ENCODE results near the gene SLC1A2.

The SLC1A2 gene

DNA sequence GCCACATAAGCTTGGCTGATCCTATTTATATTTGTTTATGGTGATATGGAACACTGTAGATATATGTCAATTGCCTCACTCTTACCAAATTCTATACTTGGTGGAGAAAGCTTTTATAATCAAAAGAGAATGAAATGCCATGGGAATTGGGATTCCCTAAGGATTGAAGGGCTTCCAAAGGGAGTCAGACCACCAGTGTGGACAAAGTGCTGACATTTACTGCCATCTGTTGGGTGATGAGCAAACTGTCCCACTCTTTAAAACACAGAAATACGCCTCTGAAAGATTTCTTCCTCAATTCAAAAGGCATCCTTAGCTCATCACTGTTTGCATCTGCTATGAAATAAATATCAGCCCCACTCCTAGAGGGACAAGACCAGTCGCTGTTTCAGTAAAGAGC, 7.1 kb downstream of the SLC1A2 start:
- DNase-seq, result peak; percentile 14

DNA sequence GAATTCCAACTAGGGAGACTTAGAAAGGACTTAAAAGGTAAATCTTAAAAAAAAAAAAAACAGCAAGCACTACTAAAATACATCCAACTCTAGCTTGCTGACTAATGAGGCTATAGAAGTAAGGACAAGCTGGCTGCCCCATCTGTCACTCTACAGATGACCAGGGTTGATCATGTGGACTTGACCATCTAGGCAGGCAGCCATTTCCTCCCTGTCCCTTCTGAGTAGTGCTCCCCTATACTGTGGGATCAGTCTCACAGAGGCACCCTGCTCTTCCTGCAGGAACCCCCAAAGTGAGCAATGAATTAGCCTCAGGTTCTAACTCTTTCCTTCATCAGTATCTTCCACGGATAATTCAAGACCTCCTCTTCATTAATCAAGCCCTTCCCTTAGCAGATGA, 12.3 kb downstream of the SLC1A2 start:
- DNase-seq, result no peak

DNA sequence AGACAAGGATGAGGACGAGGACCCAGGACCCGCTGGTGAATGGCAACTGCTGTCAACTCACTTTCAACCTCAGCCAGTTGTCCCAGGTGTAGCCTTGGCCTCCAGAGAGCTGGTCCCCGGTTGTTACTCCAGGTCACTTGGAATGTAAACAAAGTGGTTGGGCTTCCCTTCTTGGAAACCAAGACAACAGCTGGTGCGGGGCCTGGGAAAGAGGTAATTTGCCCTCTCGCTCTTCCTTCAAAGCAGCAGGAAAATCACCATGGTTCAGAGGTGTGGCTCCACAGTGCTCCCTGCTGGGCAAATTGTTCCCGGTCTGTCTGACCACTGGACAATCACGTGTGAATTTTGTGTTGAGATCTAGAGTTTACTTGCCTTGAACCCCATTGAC, 15.0 kb downstream of the SLC1A2 start:
- peak; percentile 19 for DNase-seq

DNA sequence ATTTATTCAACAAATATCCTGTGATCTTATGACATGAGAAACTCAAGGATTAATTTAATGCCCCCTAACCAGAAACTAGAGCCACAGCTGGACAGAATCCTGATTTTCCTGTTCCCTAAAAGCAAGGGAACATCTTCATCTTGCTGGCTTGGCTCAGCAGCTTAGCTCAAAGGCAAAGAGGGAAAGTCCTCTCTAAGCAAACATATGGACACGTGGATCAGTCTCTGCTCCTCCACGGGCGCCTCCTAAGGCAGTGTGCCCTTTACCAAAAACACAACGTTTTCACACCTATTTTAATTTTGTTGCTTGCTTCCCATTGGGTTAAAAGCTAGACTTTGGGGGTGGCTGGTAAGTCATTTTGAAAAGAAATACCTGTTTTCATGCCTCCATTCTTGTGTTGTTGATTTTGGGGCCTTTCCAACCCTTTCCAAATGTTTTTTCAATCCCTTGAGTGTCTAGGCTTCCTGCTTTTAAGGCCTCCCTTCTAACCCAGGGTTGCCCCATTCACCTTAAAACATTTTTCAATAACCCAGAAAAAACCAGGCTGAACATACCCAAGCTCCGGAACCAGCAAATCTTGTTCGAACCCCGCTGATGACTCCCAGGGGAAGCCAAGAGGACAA, 15.5 kb downstream of the SLC1A2 start:
- no peak for DNase-seq

DNA sequence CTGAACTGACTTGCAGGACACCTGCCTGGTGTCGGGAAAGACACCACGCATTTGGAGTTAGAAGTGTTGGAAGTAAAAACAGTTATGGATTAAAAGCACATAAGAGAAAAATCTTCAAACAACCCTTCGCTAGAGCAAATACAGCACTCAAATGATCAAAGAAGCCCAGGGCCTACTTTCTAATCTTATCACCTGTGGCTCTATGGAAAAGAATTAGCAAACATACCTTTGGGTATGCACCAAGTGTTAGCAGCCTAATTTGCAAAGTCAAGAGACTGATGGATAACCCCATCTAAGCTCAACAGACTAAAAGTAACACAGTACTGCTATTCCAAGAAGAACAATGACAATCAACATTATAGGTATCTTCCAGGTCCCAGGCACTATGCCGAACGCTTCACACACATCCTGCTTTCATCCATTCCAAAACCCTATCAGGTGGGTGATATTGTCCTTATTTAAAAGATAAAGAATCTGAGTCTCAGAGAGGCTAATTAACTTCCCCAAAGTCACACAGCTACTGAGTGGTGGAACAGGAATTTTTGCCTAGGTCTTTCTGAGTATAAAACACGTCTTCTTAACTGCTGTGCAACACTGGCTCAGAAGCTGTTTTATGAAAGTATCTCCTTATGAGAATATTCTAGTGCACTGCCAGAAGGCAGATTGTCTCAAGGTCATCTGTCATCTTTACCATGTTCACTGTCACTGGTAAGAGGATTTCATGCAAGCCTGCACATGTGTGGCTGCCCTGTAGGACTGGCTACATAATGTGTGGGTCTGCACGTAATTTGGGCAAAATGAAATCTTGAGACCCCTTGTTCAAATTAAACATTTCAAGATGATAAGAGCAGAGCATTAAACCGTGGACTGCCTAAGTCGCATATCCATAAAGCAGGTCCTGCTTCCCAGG, 16.4 kb downstream of the SLC1A2 start:
- DNase-seq, result no peak

DNA sequence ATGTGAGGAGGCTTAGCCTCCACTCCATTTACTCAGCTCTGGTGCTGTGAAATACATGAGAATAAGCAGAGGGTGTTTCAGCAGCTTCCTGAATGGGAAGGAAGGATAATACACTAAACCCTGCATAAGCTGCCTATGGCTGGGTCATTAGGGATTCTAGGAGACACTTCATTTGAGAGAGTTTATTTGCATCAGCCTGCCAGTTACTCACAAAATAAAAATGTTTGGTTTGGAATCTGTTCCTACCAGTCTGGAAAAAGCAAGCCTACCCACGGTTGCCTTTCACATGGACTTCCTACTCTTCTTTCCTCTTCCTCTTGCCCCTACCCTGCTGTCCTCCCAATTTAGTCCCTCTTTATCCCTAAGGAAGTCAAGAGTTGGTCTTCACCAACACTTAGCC, 20.5 kb downstream of the SLC1A2 start:
- DNase-seq, result no peak

DNA sequence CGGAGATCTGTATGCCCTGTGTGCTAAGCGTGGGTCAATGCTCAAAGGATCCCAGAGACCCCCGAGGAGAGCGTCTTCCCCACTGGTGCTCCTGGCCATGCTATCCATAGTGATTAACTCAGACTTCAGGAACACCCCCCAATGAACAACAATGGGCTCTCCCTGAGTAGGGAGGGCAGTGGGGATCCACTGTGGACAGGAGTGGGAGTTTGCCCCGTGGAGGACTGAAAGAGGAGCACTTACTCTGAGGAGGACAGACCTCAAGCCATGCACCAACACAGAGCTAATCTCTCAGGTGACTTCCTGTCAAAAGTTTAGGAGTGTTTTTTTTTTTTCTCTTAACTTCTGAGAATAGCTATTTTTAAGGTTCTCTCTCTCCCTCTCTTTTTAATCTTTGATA, 24.4 kb downstream of the SLC1A2 start:
- DNase-seq, result no peak

DNA sequence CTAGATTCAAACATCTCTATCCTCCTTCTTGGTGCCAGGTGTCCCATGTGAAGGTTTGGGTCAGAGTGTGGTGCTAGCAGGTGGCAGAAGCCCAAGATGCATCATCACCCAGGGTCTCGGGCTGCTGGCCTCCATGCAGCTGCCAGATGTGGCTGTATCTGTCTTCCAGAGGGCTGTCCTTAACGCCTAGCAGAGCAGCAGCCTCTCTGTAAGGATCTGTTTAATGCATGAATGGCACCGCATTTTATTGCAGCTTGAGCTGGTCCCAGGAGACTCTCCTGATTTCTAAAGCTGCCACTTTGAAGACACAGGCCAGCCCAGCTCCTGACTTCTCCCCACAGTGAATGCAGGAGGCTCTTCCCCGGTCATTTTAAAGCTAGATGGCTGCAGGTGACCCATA, 26.3 kb downstream of the SLC1A2 start:
- no peak for DNase-seq

DNA sequence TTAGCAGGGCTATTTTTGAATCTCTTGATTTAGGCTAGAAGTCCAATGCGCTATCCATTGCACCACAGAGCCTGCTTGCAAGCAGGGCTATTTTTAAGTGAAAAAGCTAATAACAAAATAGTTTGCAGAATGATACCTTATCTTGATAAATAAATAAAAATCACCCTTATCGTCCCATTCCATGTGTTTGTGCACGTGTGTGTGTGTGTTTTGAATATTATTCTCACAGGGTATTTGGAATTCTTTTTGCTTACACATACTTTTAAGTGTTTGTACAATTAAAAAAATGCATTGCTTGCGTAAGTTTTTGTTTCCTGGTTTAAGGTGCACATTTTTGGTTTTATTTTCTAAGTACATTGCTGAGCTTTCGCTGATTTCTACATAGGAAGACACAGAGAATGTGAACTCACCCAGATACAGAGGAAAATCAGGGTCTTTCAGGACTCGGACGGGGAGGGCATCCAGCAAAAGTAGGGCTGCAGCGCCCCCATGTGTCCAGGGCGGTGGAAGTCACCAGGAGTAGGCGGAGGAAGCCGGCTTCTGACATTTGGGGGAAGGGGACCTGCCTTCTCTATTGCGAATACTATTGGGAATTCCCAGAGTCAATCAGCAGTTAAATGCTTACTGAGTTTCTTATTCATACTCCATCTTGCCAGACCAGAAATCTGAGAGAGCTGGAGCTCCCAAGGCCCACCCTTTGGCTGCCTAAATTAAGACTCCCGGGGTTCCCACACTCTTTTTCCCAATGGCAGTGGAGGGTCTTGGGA, 27.3 kb downstream of the SLC1A2 start:
- DNase-seq, result peak; percentile 83

DNA sequence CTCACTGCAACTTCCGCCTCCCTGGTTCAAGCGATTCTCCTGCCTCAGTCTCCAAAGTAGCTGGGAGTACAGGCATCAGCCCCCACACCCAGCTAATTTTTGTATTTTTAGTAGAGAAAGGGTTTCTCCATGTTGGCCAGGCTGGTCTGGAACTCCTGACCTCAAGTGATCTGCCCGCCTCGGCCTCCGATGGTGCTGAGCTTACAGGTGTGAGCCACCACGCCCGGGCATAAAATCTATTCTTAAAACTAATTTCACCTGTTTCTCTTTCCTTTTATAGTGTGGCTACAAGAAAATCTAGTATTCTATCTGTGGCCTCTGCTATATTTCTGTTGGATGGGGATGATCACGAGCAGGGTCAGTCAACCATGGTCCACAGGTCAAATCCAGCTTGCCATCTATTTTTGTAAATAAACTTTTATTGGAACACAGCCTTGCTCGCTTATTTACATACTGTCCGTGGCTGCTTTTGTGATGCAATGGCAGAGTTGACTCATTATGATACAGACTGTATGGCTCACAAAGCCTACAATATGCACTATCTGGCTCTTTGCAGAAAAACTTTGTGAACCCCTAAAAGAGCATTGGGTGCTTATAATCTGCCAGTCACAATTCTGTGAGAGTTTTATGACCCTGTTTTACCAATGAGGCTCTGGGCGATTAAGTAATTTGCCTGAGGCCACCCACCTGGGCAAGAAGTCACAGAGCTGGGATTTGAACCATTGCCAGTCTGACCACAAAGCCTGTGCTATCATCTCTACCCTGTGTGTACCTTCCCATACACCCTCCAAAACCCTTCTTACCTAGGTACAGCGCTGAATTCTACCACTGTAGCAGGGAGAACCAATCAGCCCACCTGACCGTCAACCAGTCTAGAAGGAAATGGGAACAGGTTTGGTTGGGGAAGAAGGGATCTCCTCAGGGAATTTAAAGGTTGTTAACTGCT, 28.3 kb downstream of the SLC1A2 start:
- no peak for DNase-seq

DNA sequence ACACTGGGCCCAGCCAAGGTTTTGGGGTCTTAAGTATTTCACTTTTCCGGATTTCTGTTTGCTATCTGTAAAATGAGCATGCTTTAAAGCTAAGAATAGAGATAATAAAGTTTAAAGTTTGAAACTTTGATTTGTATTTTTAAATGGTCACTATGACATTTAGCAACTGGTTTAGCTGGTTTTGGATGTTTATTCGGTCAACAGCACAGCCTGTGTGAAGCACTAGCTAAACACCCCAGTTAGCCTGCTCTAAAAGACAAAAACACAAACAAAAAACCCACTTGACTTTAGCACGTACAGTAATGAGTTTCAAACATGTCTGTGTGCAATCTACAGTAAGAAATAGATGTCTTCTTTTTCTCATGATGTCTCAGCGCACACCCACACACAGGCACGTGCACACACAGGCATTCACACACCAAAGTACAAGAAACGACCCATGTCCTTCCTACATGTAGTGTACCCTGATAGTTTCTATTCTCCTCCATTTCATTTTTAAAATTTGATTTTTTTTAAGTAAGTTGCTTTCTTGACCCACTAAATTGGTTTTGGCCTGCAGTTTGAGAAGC, 29.4 kb downstream of the SLC1A2 start:
- DNase-seq, result no peak

DNA sequence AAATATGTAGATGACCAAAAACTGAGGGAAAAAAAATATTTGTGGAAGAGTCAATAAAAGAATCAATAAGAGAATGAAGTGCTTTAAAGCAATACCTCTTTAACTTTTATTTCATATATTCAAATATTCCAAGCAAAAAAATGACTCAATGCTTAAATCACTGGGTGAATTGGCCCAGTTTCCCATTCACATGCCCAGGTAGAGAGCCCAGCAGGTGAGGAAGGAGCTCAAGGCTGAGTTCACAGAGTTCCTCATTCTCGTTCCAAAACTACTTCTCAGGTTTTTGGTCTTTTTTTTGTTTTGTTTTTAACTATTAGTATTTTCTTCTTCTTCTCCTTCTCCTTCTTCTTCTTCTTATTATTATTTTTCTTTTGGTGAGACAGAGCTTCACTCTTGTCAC, 30.2 kb downstream of the SLC1A2 start:
- DNase-seq, result no peak

DNA sequence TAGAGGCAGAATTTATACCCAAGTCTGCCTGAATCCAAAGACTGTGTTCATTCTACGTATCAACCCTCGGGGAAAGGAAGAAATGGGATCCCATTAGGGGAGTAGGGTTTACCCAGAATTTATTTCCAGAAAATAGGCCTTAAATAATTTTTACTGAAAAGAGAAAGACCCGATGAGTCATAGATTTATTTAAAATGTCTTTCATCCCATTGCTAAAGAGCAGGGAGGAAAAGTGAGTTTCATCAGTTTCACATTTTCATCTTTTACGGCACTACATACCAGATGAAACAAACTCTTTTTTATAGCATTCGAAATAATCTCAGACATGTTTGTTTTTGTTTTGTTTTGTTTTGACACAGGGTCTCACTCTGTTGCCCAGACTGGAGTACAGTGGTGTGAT, 31.3 kb downstream of the SLC1A2 start:
- no peak for DNase-seq

DNA sequence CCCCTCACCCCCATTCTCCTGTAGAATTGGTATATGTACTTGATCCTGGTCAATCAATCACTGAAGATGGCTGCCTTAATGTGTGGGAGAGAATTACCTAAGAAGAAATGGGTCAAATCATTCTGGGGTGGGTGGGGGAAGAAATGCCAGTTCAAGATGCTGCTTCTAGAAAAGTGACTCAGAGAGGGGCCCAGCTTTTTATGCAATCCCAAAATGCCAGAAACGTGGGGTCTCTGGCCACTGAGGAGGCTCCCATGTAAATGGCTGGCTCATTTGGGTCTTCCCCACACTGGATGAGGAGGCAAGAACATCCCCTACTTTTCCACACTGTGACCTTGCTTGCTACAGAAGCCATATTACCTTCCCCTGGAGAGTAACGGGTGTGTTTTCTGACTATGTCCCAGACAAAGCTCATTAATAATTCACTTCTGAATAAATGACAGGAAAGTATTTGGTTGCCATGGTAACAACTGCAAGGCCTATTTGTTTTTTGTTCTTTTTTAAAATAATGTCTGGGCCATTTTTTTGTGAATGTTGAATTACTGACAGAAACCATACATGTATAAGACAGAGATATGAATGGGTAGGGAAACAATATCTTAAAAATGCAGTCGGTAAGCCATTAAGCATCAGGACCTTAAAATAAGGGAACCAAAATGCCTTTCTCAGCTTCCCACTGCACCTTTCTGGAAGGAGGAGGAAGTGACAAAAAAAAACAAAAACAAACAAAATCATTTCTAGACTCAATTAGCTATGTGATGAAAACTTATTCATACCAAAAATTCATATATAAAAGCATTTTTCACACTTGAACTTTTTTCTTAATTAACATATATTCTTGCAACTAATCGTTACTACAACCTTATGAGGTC, 32.0 kb downstream of the SLC1A2 start:
- no peak for DNase-seq

DNA sequence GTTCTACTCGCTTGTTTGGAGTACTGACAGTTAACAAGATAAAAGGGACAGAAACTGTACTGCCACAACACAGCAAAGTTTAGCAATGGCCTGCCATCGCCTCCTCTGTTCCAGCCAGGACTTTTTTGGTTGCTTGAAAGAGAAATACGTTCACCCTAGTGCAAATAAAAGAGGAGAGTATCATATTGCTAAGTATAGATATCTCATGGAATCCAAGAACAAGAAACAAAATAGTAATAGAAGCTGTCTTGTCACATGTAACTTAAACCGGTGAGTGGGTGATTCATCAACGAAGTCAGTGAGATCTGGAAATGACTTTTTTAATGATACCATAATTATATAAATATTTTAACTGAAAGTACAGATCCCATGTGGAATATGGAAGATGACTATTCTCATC, 35.4 kb downstream of the SLC1A2 start:
- no peak for DNase-seq

DNA sequence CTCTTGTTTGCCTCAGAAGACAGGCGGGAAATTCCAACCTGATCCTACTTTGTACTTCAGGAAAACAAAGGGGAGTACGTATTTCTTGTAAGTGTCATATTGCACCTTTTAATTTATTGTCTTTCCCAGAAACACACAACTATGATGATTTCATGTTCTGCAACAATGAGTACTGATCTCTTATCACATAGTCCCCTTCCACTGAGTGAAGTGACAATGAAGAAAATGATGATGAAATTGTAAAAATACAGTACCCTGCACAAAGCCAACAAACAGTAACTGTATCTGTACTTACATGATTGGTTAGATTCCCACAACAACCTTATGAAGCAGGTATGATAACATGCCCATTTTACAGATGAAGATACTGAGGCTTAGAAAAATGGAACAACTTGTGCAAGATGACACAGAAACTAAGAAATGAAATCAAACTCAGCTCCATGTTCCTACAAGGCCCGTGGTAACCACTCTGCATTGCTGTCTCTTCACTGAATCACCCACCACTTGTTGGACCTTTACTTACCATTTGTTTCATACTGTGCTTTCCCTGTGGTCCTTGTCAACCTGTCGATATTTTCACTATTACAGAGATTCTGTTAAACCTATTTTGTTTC, 37.5 kb downstream of the SLC1A2 start:
- no peak for DNase-seq

DNA sequence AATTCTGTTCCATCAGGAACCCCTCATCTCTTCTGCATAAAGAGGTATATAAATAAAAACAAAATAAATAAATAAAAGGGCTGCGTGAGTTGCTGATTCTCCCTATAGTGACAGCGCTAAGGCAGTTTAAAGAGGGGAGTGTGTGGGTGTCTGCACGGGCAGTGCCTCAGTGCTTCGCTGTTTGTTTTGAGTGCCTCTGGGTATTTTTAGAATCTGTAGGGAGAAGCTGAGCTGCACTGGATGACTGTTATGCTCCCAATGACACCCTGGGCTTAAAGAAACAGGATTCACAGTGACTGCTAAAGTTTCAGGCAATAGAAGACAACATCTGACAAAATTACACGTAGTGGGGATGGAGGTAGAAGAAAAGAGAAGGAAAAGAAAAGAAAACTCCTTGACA, 38.8 kb downstream of the SLC1A2 start:
- DNase-seq, result no peak

DNA sequence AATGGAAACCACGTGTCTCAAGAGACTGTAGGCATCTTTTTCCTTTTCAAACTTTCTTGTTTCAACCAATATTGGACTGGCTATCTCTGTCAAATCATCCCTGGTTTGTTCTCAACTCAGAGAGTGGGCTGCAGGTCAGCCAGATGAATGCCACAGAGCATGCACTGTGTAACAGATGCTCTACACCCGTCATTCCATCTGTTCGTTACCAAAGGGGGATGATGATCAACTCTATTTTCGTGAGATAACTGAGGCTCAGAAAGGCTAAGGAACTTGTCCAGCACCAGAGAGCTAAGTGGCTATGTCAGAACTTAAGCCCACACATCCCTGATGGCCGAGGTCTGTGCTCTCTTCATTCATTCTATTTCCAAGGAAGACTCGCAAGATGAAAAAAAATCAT, 42.1 kb downstream of the SLC1A2 start:
- no peak for DNase-seq

DNA sequence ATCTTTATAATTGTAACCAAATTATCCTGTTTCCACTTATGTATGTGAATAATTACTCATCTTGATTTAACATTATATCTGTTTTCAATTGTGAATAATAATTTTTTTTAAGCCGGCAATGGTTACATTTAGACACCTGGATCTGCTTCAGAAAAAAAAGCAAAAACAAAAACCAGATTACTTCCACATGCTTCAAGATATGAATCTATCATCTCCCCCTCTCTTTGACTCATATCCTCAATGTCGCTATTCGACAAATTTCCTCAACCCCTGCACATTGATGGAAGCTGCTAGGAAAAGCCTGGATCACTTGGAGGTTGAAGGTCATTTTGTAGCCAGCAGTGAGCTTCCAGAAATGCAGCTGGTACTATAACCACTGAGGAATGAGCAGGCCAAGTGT, 42.7 kb downstream of the SLC1A2 start:
- no peak for DNase-seq

DNA sequence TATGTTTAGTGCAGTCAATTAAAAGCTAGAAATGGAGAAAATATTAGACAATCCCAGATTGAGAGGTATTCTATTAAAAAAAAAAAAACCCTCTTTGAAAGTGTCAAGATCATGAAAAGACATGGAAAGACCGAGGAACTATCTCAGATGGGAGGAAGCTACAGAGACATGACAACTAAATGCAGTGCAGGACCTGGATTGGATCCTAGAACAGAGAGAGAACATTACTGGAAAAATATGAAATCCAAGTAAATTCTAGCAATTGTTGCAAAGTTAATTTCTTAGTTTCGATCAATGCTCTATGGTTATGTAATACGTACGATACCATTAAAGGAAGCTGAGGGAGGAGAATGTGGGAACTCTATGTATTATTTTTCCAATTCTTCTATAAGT, 43.2 kb downstream of the SLC1A2 start:
- DNase-seq, result no peak
